HG03159 (cell line): ENCODE measurements around the gene THPO.

Source experiments
- ATAC-seq: cut with Tn5 transposase; IDR thresholded peaks from one replicate; pipeline ENCODE4 v1.9.1; 2021; ENCODE audit warnings: mild to moderate bottlenecking, moderate library complexity; ENCODE audit not compliant: unreplicated experiment

Gene THPO

GRCh38 chr3:184368116-184368515 lies 9.9 kb downstream of the THPO start:
- no peak for ATAC-seq

GRCh38 chr3:184366619-184367289 lies 11.3 kb downstream of the THPO start:
- ATAC-seq: no peak

GRCh38 chr3:184362668-184363546 lies 15.1 kb downstream of the THPO start:
- peak; percentile 90 for ATAC-seq

GRCh38 chr3:184361932-184362667 lies 15.9 kb downstream of the THPO start:
- no peak for ATAC-seq

- no peak for ATAC-seq
Measured at GRCh38 chr3:184361532-184361931, 16.5 kb downstream of the THPO start, which contains the start of the genes CLCN2 and POLR2H. Gene CLCN2, minus strand, starts transcription at chr3:184361605. Its CDS starts 126 bp downstream, at chr3:184361479. Gene POLR2H, plus strand, starts transcription at chr3:184361710. Its CDS starts 1,783 bp downstream, at chr3:184363493.

- no peak for ATAC-seq
Measured at GRCh38 chr3:184360929-184361531, 17.0 kb downstream of the THPO start.

GRCh38 chr3:184360070-184360928 lies 17.7 kb downstream of the THPO start:
- ATAC-seq: no peak

- ATAC-seq: no peak
Measured at GRCh38 chr3:184359610-184360009, 18.4 kb downstream of the THPO start.

GRCh38 chr3:184358921-184359350 lies 19.1 kb downstream of the THPO start:
- ATAC-seq: no peak

GRCh38 chr3:184358124-184358767 lies 19.8 kb downstream of the THPO start:
- ATAC-seq: no peak

- no peak for ATAC-seq
Measured at GRCh38 chr3:184357248-184358123, 20.5 kb downstream of the THPO start.

- no peak for ATAC-seq
Measured at GRCh38 chr3:184355261-184356040, 22.6 kb downstream of the THPO start.

GRCh38 chr3:184354754-184355153 lies 23.3 kb downstream of the THPO start:
- ATAC-seq: no peak

- ATAC-seq: peak; percentile 51
Measured at GRCh38 chr3:184354121-184354728, 23.8 kb downstream of the THPO start.

- no peak for ATAC-seq
Measured at GRCh38 chr3:184353546-184353941, 24.5 kb downstream of the THPO start.

- no peak for ATAC-seq
Measured at GRCh38 chr3:184352897-184353545, 25.0 kb downstream of the THPO start.
